AG04449 (cell line): ENCODE measurements around the gene TMEM138.

Source experiments
- CTCF ChIA-PET: fragments of 350-600 bp; formaldehyde crosslinking; extraction: SDS; loops from one replicate; lab custom pipeline; 2021; ENCODE audit warnings: antibody characterized with exemption; lab: Yijun Ruan, JAX
- POLR2A ChIA-PET: fragments of 400-600, 350-600 bp; formaldehyde crosslinking; extraction: SDS; loops from one replicate; lab custom pipeline; 2020; ENCODE audit warnings: antibody characterized with exemption, inconsistent platforms; lab: Yijun Ruan, JAX
- DNase-seq: peaks from one replicate; pipeline ENCODE4 v3.0.0-alpha.2; 2010; ENCODE audit warnings: low read depth, low spot score
- H3K4me3 ChIP-seq: 2 replicates; pipeline ENCODE4 v1.5.1; 2011; ENCODE audit warnings: low read depth, mild to moderate bottlenecking, control low read depth, low read length
- CTCF ChIP-seq: IDR thresholded peaks from one replicate; pipeline ENCODE4 v1.5.1; 2011; ENCODE audit warnings: mild to moderate bottlenecking, moderate library complexity, low read length, control low read depth, inconsistent platforms; ENCODE audit not compliant: insufficient read depth; ENCODE audit errors: missing control alignments

Gene TMEM138

GRCh38 chr11:61345170-61345610, 17.0 kb upstream of the TMEM138 start:
- CTCF ChIA-PET = interaction anchor here (0.7 to 27.5 kb wide), 5 partner anchors 9 to 192 kb away, joined by 3 to 352 read pairs (median 3); partner anchors contain the start of genes DDB1 and TKFC
- no peak overlapping the region for H3K4me3 ChIP-seq
- TF ChIP-seq CTCF = no peak
- POLR2A ChIA-PET = interaction anchor here (0.6 kb wide), 1 partner anchor 85 kb away, joined by 3 read pairs; no protein-coding TSS in a partner anchor
- no peak for DNase-seq

- no peak for DNase-seq
- TF ChIP-seq CTCF = no peak
- H3K4me3 ChIP-seq = no peak overlapping the region
- ChIA-PET POLR2A (interaction anchor here (4.5 kb wide), 1 partner anchor 15 kb away, joined by 33 read pairs; the partner anchor contains the start of genes CYB561A3 and TMEM138), CTCF (interaction anchor here (4.0 to 27.5 kb wide), 2 partner anchors 10 to 39 kb away, joined by 35 to 352 read pairs; partner anchors contain the start of genes DDB1 and TKFC)
These were observed 16.0 kb upstream of the TMEM138 start for GRCh38 chr11:61345954-61346843.

GRCh38 chr11:61347916-61348461, 14.2 kb upstream of the TMEM138 start:
- CTCF ChIA-PET = interaction anchor here (1.0 to 27.5 kb wide), 3 partner anchors 11 to 38 kb away, joined by 3 to 352 read pairs (median 35); partner anchors contain the start of genes DDB1 and TKFC
- TF ChIP-seq CTCF = no peak
- H3K4me3 ChIP-seq = no peak overlapping the region
- POLR2A ChIA-PET = interaction anchor here (4.5 kb wide), 1 partner anchor 14 kb away, joined by 33 read pairs; the partner anchor contains the start of genes CYB561A3 and TMEM138
- DNase-seq = no peak

GRCh38 chr11:61349189-61349751, 12.9 kb upstream of the TMEM138 start:
- TF ChIP-seq CTCF = no peak
- ChIA-PET POLR2A (interaction anchor here (4.5 kb wide), 1 partner anchor 12 kb away, joined by 33 read pairs; the partner anchor contains the start of genes CYB561A3 and TMEM138), CTCF (interaction anchor here (4.0 to 27.5 kb wide), 2 partner anchors 13 to 36 kb away, joined by 35 to 352 read pairs; partner anchors contain the start of genes DDB1 and TKFC)
- DNase-seq = no peak
- no peak overlapping the region for H3K4me3 ChIP-seq

- no peak for DNase-seq
- no peak for TF ChIP-seq CTCF
- H3K4me3 ChIP-seq = no peak overlapping the region
- POLR2A ChIA-PET = interaction anchor here (0.7 to 4.5 kb wide), 2 partner anchors 12 to 29 kb away, joined by 3 to 33 read pairs; partner anchors contain the start of genes CYB561A3 and TMEM138
- CTCF ChIA-PET = interaction anchor here (27.5 kb wide), 1 partner anchor 13 kb away, joined by 352 read pairs; the partner anchor contains the start of genes DDB1 and TKFC
These were observed 12.3 kb upstream of the TMEM138 start for GRCh38 chr11:61349916-61350315.
